Embryonic facial prominence (tissue), 1 donor: ENCODE measurements around the gene RAI1.

ENCODE experiments used
- DNase-seq: peaks from one replicate; pipeline ENCODE4 v3.0.0-alpha.2; 2016; ENCODE audit errors: extremely low spot score

RAI1 gene

DNA sequence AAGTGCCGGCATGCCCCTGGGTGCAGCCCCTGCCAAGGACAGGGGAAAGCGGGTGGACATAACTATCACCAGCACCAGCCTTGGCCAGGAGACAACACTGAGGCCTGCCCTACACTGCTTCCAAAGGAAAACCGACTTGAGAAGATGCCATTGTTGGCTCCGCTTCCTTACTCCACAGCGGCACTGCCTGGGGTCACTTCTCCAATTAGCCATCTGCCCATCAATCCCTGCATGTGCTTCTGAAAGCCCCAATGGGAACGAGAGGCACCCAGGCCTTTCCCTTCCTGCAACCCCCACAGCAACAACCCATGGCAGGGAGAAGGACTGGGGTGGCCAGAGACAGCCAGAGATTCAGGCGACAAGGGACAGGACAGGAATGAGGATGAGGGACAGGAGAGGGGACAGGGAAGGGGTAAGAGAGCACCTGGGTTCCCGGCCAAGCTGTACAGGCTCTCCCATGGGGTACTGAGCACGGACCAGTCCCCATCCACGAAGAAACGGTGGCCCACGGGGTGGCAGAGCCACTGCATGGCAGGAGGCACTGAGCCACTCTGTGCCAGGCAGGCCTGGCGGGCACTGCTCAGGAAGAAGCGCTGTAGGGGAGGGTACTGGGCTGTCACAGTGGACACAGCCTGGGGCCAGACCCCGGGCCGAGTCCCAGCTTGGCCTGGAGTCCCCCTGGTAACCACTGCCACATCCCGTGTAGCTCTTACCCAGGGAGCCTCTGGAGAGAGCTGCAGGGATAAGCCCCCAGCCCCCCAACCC is 134.4 kb downstream of the RAI1 start:
- DNase-seq = no peak

- DNase-seq = no peak
These were observed 135.1 kb downstream of the RAI1 start for GRCh38 chr17:17816240-17816814.

GRCh38 chr17:17816831-17817551 is 135.7 kb downstream of the RAI1 start:
- no peak for DNase-seq

DNA sequence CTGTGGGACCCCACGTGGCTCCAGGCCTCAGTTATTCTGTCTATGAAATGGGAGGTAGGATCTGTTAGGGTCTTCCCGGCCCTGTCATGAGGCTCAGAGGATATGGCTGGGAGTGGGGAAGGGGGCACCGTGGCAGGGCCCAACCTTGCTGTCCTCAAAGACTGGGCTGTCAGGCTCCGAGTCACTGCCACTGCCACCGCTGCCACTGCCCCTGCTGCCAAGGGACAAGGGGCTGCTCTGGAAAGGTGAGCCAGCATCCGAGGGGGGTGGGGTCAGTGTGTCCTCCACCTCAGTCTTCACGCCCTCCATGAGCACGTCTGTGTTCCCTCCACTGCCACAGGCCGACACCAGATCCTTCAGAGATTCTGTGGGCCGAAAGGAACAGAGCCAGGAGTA is 136.3 kb downstream of the RAI1 start:
- DNase-seq = no peak

DNA sequence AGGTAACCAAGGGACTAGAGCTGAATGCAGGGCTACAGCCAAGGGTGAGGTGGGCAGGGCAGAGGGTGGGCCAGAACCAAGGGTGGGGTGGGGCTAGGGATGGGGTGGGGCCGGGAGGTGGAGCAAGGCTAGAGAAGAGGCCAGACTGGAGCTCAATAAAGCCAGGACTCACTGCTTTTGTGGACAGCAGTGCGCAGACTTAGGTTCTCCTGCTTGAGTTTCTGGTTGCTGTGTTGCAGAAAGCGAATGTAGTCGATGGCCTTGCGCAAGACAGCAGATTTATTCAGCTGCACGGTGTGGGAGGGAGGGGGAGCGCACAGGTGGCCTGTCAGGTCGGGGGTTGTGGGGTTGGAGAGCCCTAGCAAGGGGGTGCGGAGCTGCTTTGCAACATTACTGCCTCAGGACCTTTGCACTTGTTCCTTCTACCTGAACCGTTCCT is 136.8 kb downstream of the RAI1 start:
- DNase-seq = no peak

DNA sequence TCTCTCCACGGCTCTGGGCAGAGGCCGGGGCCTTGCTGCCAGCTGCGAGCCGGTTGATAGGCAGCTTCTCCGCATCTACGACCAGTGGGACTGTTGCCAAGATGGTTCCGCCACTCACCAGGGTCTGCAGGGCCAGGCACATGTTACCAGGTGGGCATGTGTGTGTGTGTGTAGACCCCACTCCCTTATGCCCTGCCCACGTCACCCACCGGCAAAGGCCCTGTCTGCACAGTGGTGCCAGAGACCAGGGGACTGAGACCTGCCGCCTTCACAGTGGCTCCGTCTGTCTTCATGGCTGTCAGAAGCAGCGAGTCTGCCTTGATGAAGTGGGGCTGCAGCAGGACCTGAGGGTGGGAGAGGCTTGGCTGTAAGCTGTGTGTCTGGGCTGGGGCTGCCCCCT is 137.9 kb downstream of the RAI1 start:
- DNase-seq = no peak

DNA sequence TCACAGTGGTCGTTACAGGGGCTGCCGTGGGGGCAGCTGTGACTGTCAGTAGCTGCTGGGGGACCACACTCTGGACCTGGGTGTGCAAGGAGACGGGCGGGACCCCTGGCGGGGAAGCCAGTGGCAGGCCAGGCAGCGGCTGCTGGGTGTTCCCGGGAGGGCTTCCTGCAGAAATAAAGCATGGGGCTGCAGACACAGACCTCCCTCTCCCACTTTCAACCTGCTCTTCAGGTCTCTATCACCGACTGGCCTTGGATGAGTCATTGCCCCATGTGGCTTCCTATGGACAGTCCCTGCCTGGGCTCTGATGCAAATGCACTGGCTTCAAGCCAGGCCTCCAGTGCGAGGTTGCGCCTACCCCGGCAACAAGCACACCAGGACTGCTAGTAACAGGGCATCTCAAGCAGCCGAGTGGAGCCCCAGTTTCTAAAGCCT is 138.3 kb downstream of the RAI1 start:
- no peak for DNase-seq

GRCh38 chr17:17820046-17820445 is 138.8 kb downstream of the RAI1 start:
- no peak for DNase-seq

DNA sequence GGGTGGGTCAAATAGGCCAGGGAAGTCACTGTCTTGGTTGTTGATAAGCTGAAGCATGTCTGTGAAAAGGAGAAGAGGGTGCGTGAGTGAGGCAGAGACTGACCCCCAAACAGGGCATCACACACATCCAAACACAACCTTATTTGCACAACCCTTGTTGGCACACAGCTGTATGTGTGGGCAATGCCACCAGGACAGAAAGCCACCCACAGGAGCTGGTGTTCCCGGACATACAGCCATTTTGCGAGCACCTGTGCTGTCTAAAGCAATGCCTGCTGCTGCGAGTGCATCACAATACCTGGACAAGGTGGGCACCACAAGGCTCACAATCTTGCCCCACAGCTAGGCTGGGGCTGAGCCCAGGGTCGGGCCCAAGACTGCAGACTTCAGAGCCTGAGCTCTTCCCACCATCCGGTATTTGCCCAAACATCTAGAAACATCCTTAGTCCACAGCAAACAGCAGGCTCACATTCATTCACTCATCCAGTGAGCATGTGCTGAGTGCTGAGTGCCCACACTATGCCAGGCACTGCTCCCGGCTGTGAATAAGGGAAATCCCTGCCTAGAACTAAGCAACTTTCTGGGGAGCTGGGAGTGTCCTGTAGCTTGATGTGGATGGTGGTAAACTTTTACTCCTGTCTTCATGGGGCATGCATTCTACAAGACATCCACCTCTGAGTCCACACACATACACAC is 139.4 kb downstream of the RAI1 start:
- DNase-seq = no peak

DNA sequence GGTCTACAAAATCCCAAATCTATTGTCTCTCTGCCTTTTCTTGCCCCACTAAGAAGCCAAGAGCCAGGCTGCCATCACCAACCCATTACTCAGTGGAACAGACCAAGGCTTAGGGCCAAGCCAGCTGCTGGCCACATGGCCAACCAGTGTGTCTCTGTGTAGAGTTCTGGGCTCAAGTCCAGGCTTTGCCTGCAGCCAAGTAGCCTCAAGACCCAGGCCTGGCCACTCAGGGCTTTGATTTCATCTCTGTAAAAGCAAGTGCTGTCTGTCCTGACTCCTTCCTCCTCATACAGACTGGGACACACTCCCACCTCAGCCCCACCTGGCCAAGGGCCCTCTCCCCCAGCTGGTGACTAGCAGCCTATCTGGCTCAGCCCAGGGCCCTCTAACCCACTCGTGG is 140.9 kb downstream of the RAI1 start:
- no peak for DNase-seq

GRCh38 chr17:17822616-17823015 is 141.4 kb downstream of the RAI1 start:
- DNase-seq = no peak

- no peak for DNase-seq
These were observed 142.3 kb downstream of the RAI1 start for GRCh38 chr17:17823433-17824118.

DNA sequence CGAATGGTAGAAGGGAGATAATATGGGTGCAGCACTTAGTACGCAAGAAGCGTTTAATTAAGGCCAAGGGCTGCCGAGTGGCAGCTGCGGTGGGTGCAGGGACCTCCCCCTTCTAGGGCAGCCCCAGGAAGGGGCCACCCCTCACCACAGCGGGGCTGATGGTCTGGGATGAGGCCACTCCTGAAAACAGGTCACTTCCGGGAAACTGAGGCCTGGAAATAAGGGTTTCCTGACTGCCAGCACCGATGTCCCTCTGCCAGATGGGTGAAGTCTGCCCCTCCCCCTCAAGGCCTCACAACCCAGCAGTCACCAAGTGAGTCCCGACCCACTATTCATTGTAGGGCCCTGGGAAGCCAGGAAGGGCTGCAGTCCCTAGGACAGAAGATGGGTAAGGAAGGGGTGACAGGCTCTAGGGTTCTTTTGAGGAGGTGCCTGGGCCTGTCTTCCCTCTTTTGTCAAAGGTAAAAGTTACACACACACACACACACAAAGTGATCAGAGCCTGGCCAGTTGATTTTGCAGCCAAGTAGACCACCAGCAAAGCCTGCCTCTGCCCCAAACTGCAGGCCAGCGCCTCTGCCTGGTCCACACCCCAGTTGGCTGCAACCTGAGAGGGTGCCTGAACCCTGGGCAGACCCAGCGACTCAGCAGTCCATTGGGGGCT is 143.0 kb downstream of the RAI1 start:
- no peak for DNase-seq

DNA sequence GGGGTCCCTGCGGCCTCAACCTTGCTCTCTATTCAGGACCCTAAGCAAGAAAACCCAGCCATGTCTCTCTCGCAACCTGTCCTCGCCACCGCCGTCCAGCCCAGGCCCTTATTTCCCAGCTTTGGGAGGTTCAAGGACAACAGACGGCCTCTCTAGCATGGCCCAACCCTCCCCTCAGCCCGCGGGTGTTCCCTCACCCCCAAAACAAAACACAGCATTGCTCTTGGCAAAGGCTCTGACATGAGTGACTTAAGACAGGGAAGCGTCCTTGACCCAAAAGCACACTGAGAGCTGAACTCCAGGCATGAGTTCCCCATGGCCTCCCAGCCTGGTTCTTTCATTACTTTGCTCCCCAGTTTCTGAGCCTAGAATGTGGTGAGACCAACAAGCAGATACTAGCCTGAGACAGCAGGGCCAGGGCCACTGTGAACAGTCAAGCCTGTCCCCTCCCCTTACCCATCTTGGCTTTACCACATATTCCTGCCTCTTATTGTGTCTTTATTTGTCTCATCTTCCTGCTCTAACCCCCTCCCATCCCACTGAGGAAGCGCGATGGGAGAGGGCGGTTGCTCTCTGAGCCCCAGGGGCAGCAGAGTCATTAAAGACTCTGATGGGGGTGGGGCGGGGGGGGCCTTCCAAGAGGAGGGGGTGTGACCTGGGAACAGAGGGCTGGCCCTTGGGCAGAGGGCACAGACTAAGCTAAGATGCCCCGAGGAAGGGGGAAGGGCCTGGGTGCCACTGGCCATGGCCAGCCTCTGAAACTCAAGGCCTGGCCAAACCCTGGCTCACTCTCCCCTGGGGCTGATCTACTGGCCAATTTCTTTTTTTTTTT is 143.7 kb downstream of the RAI1 start:
- no peak for DNase-seq

- DNase-seq = no peak
These were observed 145.1 kb downstream of the RAI1 start for GRCh38 chr17:17826342-17826713.

DNA sequence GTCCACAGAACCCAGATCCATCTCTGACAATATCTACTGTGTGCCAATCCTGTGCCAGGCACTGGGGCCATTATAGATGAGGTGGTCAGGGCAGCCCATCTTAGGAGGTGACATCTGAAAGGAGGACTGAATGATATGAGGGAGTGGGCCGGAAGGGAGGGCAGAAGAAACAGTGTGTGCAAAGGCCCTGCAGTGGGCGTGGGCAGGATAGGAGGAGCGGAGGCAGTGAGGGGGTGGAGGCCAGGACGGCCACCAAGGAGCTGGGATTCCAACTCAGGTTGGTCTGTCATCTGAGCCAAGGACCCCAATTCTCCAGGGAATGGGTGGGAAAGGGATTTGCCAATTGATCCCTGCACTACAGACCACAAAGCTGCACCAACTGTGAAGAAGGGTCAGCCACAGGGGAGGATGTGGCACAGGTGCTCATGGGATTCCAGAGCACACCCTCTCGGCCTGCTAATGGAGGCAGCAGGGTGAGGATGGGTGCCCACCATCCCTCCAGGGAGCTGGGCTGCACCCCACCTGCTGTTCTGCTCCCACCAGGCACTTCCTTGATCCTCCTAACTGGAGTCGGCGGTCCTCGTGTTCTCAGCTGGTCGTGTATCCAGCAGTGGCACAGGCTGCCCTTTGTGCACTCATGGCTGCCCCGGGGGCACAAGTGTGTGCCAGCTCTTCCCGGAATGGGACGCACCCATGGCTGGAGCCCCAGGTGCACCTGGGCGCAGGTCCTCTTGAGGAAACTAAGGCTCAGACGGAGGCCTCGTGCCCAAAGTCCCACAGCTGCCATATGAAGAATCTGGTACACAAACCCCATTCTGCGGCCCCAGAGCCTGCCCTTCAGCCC is 145.9 kb downstream of the RAI1 start:
- DNase-seq = no peak

DNA sequence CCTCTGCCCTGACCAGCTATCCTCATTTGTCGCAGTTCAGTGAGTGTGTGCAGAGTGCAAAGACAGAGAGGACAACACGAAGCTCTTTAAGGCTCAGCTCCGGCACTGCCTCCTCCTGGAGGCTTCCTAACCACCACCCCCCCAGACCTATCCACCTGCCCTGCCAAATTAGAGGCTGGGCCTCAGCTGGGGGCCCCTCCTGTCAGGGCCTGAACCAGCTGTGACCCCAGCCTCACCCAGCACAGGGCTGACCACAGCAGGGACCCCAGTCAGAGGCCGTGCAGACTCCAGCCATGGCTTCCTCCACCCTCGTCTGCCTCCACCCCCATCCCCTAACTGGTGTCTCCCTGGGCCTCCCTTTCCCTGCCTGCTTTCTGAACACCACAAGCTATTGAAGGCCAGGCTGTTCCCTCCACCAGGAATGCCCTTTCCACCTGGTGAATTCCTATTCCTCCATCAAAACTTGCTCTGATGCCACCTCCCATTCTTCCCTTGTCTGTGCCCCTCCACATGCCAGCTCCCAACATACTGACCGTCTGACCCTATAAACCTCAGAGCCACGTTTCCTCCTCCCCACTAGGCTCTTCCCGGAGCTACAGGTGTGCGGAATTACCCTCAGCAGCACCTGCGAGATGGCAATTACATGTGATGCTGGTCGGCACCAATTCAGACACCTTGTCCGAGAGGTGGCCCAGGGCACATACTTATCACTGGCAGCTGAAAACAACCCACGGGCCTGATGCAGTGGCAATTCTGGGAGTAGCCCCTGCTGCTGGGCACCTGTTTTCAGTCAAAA is 146.8 kb downstream of the RAI1 start:
- DNase-seq = no peak

DNA sequence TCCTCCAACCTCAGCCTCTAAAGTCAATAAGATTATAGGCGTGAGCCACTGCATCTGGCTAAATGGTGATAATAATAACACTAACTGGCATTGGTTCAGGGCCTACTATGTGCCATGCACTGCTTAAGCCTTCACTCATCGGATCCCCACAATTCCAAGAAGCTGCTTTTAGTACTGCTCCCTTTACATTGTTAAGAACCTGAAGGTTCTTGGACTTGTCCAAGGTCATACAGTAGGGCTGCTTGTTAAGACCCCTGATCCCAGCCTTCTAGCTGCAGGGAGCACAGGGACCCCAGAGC is 149.0 kb downstream of the RAI1 start:
- no peak for DNase-seq

GRCh38 chr17:17830740-17831207 is 149.5 kb downstream of the RAI1 start:
- DNase-seq = no peak
